HCT116 (cell line): ENCODE results near the gene VANGL1. TPM values are rescaled to one million over a fixed set of nuclear protein-coding genes. Genes with fewer than 3 reads are reported as not detected.

Experiments
- ATAC-seq: fragments of 200-7000 bp; cut with Tn5 transposase; 2 replicates; pipeline ENCODE4 v1.9.1; 2020; ENCODE audit warnings: mild to moderate bottlenecking, moderate library complexity
- BruUV-seq: library from RNA; stranded (reverse); fragments of 400-500 nt; replicated peaks from 2 replicates; lab custom pipeline; 2021; lab: Mats Ljungman, UMichigan
- CTCF ChIA-PET: fragments of 300-600 bp; sonication (Branson Sonifier 250); formaldehyde crosslinking; loops from one replicate; lab custom pipeline; 2021; ENCODE audit warnings: antibody characterized with exemption; lab: Charles Lee
- POLR2A ChIA-PET: fragments of 300-600, 350-600 bp; sonication (Branson Sonifier 250); formaldehyde crosslinking; loops from one replicate; lab custom pipeline; 2021; ENCODE audit warnings: antibody characterized with exemption; lab: Charles Lee
- RAD21 ChIA-PET, 2 experiments: fragments of 300-600 bp; sonication (Branson Sonifier 250); formaldehyde crosslinking; loops; one replicate each; lab custom pipeline; 2023; ENCODE audit warnings: low total read pairs in 2 of 2; ENCODE audit not compliant: uncharacterized antibody in 2 of 2, unreplicated experiment in 2 of 2, low non-redundant PET in 1 of 2; lab: Charles Lee
- DNase-seq: peaks from one replicate; pipeline ENCODE4 v3.0.0-alpha.2; 2010; ENCODE audit warnings: low read depth, low spot score
- H2AFZ ChIP-seq: fragments of 200-600 bp; shearing (Covaris generic), sonication (generic); 2 replicates; pipeline ENCODE4 v1.6.1; 2017; ENCODE audit warnings: low read depth, mixed run types, mixed read lengths, antibody characterized with exemption, low read length; ENCODE audit not compliant: poor library complexity, severe bottlenecking
- H3K27ac ChIP-seq: 2 replicates; pipeline ENCODE4 v1.5.1; 2012; ENCODE audit warnings: low read depth, low read length
- H3K27me3 ChIP-seq: fragments of 200-600 bp; sonication (generic); 2 replicates; pipeline ENCODE4 v1.6.1; 2016; ENCODE audit warnings: mixed run types, low read length, mixed read lengths; ENCODE audit not compliant: insufficient read depth
- H3K36me3 ChIP-seq, 2 experiments: fragments of 200-500 bp in 1 of 2; fragments of 200-600 bp in 1 of 2; sonication (Bioruptor generic) in 1 of 2; sonication (generic) in 1 of 2; 2 replicates each; pipeline versions ENCODE4 v1.5.1 to v1.6.1; 2014 to 2016; ENCODE audit warnings: low read length in 2 of 2, inconsistent platforms in 1 of 2, mixed read lengths in 1 of 2, mixed run types in 1 of 2; ENCODE audit not compliant: insufficient read depth in 2 of 2, control insufficient read depth in 1 of 2
- H3K4me1 ChIP-seq, 2 experiments: fragments of 200-600 bp in 1 of 2; sonication (generic) in 1 of 2; 2 replicates each; pipeline versions ENCODE4 v1.5.1 to v1.6.1; 2012 to 2017; ENCODE audit warnings: low read length in 2 of 2, inconsistent platforms in 1 of 2, mild to moderate bottlenecking in 1 of 2, mixed read lengths in 1 of 2, mixed run types in 1 of 2, moderate library complexity in 1 of 2; ENCODE audit not compliant: insufficient read depth in 2 of 2, control insufficient read depth in 1 of 2
- H3K4me2 ChIP-seq: fragments of 200-600 bp; sonication (generic); 2 replicates; pipeline ENCODE4 v1.6.1; 2017; ENCODE audit warnings: mixed run types, low read length, mixed read lengths
- H3K4me3 ChIP-seq, 2 experiments: fragments of 200-600 bp in 1 of 2; sonication (generic) in 1 of 2; replicated peaks in 1 of 2; 2 replicates each; pipeline ENCODE4 v1.5.1; 2011 to 2016; ENCODE audit warnings: low read length in 2 of 2, control low read depth in 1 of 2, low read depth in 1 of 2, mild to moderate bottlenecking in 1 of 2, mixed read lengths in 1 of 2, mixed run types in 1 of 2
- H3K79me2 ChIP-seq: fragments of 200-600 bp; sonication (generic); 2 replicates; pipeline ENCODE4 v1.6.1; 2017; ENCODE audit warnings: mild to moderate bottlenecking, mixed run types, low read length, moderate library complexity, mixed read lengths; ENCODE audit not compliant: insufficient read depth
- H3K9ac ChIP-seq: fragments of 200-600 bp; sonication (generic); 2 replicates; pipeline ENCODE4 v1.6.1; 2016; ENCODE audit warnings: low read length, mixed read lengths
- H3K9me2 ChIP-seq: fragments of 200-600 bp; sonication (generic), shearing (Covaris generic); 2 replicates; pipeline ENCODE4 v1.6.1; 2017; ENCODE audit warnings: mixed run types, mild to moderate bottlenecking, moderate library complexity; ENCODE audit not compliant: insufficient read depth
- H3K9me3 ChIP-seq, 2 experiments: fragments of 200-500 bp in 1 of 2; fragments of 200-600 bp in 1 of 2; sonication (Bioruptor generic) in 1 of 2; sonication (generic) in 1 of 2; 2 replicates each; pipeline ENCODE4 v1.6.1; 2014 to 2017; ENCODE audit warnings: low read length in 2 of 2, mixed read lengths in 2 of 2, inconsistent platforms in 1 of 2, low read depth in 1 of 2, mild to moderate bottlenecking in 1 of 2, mixed run types in 1 of 2, moderate library complexity in 1 of 2; ENCODE audit not compliant: control insufficient read depth in 1 of 2, insufficient read depth in 1 of 2
- H4K20me1 ChIP-seq: fragments of 200-600 bp; sonication (generic), shearing (Covaris generic); 2 replicates; pipeline ENCODE4 v1.6.1; 2017; ENCODE audit warnings: mixed run types, mild to moderate bottlenecking, moderate library complexity; ENCODE audit not compliant: insufficient read depth
- CEBPB ChIP-seq: IDR thresholded peaks from 2 replicates; pipeline ENCODE4 v1.6.1; 2012; ENCODE audit warnings: low read depth
- CTCF ChIP-seq, 3 experiments: fragments of 200-600 bp in 1 of 3; sonication (generic) in 1 of 3; IDR thresholded peaks in 2 of 3; conservative IDR thresholded peaks in 1 of 3; 2 replicates each; pipeline ENCODE4 v1.5.1; 2012 to 2017; ENCODE audit warnings: low read depth in 2 of 3, low read length in 2 of 3, antibody characterized with exemption in 1 of 3, borderline replicate concordance in 1 of 3, control low read depth in 1 of 3, mild to moderate bottlenecking in 1 of 3, mixed read lengths in 1 of 3, mixed run types in 1 of 3, moderate library complexity in 1 of 3; ENCODE audit not compliant: insufficient read depth in 1 of 3
- POLR2AphosphoS5 ChIP-seq: IDR thresholded peaks from 2 replicates; pipeline ENCODE4 v1.6.1; 2011; ENCODE audit warnings: mild to moderate bottlenecking, low read depth, low read length, moderate library complexity
- RAD21 ChIP-seq: IDR thresholded peaks from 2 replicates; pipeline ENCODE4 v1.6.1; 2012; ENCODE audit warnings: low read depth, mild to moderate bottlenecking
- intact Hi-C: fragments of 100-400 bp; cut with micrococcal nuclease; formaldehyde crosslinking; loops from 2 replicates; pipeline ENCODE4 v1.10.0; 2022
- total RNA-seq: library from RNA; stranded (reverse); gene quantifications from one replicate; pipeline ENCODE4 v1.2.1, GENCODE V29; 2021; ENCODE audit not compliant: unreplicated experiment
- TF ChIP-seq, protein P1 (sequence below): IDR thresholded peaks from 2 replicates; pipeline ENCODE4 v1.6.1; 2011; ENCODE audit warnings: mild to moderate bottlenecking, low read length, moderate library complexity; ENCODE audit not compliant: insufficient replicate concordance; ENCODE audit errors: extremely low read depth
- TF ChIP-seq, protein P2 (sequence below): IDR thresholded peaks from 2 replicates; pipeline ENCODE4 v1.6.1; 2012; ENCODE audit warnings: low read depth

The VANGL1 gene
- total RNA-seq, 1 experiment from 2014 or later, result 23.5 TPM

DNA sequence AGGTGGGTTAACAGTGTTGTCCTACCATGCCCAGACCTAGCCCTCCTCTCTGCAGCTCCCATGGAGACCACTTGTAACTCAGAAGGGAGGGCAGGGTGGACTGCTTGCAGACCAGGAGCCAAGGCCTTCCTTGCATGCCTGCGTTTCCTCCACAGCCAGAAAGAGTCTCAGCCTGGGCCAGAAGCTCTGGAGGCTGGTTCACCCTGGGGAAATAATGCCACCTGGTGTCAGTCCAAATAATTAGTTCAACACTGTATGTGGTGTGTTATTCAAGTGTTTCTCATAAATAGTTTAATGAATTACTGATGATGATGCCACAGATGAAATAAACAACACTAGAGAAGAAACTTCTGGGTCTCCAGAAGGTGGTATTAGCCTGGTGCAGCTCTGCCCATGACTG, 16.9 kb upstream of the VANGL1 start:
- no peak for DNase-seq
- intact Hi-C loops, result no loop called here

DNA sequence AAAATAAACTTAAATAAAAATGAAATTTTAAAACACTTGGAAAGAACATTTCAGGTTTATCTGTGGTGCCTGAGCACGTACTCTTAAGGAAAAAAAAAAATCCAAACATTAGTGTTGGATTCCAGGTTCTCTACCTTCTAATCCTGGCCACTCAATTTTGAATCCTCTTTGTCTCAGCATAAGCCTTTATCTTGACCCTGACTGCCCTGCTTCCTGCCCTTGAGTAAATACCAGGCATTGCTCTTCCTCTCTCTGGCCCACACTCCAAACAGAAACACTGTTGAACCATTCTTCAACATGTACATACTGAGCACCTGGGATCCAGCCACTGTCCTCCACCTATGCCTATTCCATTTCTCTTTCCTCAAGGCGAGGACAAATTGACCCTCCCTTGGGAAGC, 11.4 kb upstream of the VANGL1 start:
- ChIA-PET CTCF (no interaction called here), RAD21 (no interaction called here), POLR2A (no interaction called here)
- ATAC-seq (no peak), DNase-seq (no peak)
- Histone ChIP-seq H3K9me3 (no peaks in the 10 kb centered on the region), H3K79me2 (no peaks in the 10 kb centered on the region), H3K4me2 (no peak overlapping the region), H2AFZ (no peak overlapping the region), H3K27me3 (no peaks in the 10 kb centered on the region), H3K4me3 (no peak overlapping the region), H4K20me1 (no peaks in the 10 kb centered on the region), H3K9ac (no peak overlapping the region), H3K4me1 (no peaks in the 10 kb centered on the region), H3K36me3 (no peaks in the 10 kb centered on the region), H3K27ac (no peak overlapping the region), H3K9me2 (no peaks in the 10 kb centered on the region)
- intact Hi-C loops, result no loop called here
- no TSS peak for BruUV-seq
- TF ChIP-seq, protein P1, sequence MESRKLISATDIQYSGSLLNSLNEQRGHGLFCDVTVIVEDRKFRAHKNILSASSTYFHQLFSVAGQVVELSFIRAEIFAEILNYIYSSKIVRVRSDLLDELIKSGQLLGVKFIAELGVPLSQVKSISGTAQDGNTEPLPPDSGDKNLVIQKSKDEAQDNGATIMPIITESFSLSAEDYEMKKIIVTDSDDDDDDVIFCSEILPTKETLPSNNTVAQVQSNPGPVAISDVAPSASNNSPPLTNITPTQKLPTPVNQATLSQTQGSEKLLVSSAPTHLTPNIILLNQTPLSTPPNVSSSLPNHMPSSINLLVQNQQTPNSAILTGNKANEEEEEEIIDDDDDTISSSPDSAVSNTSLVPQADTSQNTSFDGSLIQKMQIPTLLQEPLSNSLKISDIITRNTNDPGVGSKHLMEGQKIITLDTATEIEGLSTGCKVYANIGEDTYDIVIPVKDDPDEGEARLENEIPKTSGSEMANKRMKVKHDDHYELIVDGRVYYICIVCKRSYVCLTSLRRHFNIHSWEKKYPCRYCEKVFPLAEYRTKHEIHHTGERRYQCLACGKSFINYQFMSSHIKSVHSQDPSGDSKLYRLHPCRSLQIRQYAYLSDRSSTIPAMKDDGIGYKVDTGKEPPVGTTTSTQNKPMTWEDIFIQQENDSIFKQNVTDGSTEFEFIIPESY, result no peak
- TF ChIP-seq, protein P2, sequence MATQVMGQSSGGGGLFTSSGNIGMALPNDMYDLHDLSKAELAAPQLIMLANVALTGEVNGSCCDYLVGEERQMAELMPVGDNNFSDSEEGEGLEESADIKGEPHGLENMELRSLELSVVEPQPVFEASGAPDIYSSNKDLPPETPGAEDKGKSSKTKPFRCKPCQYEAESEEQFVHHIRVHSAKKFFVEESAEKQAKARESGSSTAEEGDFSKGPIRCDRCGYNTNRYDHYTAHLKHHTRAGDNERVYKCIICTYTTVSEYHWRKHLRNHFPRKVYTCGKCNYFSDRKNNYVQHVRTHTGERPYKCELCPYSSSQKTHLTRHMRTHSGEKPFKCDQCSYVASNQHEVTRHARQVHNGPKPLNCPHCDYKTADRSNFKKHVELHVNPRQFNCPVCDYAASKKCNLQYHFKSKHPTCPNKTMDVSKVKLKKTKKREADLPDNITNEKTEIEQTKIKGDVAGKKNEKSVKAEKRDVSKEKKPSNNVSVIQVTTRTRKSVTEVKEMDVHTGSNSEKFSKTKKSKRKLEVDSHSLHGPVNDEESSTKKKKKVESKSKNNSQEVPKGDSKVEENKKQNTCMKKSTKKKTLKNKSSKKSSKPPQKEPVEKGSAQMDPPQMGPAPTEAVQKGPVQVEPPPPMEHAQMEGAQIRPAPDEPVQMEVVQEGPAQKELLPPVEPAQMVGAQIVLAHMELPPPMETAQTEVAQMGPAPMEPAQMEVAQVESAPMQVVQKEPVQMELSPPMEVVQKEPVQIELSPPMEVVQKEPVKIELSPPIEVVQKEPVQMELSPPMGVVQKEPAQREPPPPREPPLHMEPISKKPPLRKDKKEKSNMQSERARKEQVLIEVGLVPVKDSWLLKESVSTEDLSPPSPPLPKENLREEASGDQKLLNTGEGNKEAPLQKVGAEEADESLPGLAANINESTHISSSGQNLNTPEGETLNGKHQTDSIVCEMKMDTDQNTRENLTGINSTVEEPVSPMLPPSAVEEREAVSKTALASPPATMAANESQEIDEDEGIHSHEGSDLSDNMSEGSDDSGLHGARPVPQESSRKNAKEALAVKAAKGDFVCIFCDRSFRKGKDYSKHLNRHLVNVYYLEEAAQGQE, result no peak
- no peak for TF ChIP-seq POLR2AphosphoS5

More for the DNA sequence above, 16.9 kb upstream of the VANGL1 start:
- no peak overlapping the region for H3K4me2 ChIP-seq
- RAD21 ChIA-PET, result no interaction called here
- CTCF ChIA-PET, result interaction anchor here (1.1 to 1.6 kb wide), 3 partner anchors 8 to 140 kb away, joined by 3 read pairs; no protein-coding TSS in a partner anchor
- BruUV-seq, result no TSS peak
- H2AFZ ChIP-seq, result no peak overlapping the region
- TF ChIP-seq RAD21 (peak; percentile 47), CTCF (IDR thresholded peaks at IDR 0.05 in 2 of 3, conservative IDR thresholded peaks at IDR 0.05 in 1 of 3; ENCODE audit: borderline replicate concordance in 1 of 3, insufficient read depth in 1 of 3, low read depth in 2 of 3, low read length in 2 of 3) (peak in 1 of 3 experiments; percentile 8; a peak in 1 of 6 replicates), CEBPB (no peak)
- no peaks in the 10 kb centered on the region for H4K20me1 ChIP-seq
- no peak overlapping the region for H3K27ac ChIP-seq
- no peaks in the 10 kb centered on the region for H3K27me3 ChIP-seq
- H3K79me2 ChIP-seq, result no peaks in the 10 kb centered on the region
- ATAC-seq, result peak; percentile 67; the same call in 1 of the 2 replicates
- no peak overlapping the region for H3K9ac ChIP-seq
- H3K4me1 ChIP-seq, result no peaks in the 10 kb centered on the region
- no peak overlapping the region for H3K4me3 ChIP-seq
- H3K9me3 ChIP-seq, result peaks cover 0 to 3% of the 10 kb centered on the region in 2 experiments; a peak in 1 of 4 replicates
- H3K9me2 ChIP-seq, result no peaks in the 10 kb centered on the region; the same call in 1 of the 2 replicates
- no peaks in the 10 kb centered on the region for H3K36me3 ChIP-seq
- POLR2A ChIA-PET, result no interaction called here
